Measurements from ENCODE around the gene CTNNA2.

Gene CTNNA2

GRCh38 chr2:80258341-80258740 lies 745.5 kb downstream of the CTNNA2 start:
- H4K20me1 ChIP-seq (ENCODE audit: insufficient read depth, low read length) = no peaks in the 10 kb centered on the region
- H2AFZ ChIP-seq (ENCODE audit: low read depth, low read length) = no peak overlapping the region
- no peaks in the 10 kb centered on the region for H3K27me3 ChIP-seq (ENCODE audit: insufficient read depth, low read length, poor library complexity)
- no peak overlapping the region for H3K4me2 ChIP-seq (ENCODE audit: insufficient read depth, low read length)
- no peak overlapping the region for H3K9ac ChIP-seq (ENCODE audit: low read depth, low read length)
- no peak for ATAC-seq (ENCODE audit: insufficient read depth, low read depth)
- H3K79me2 ChIP-seq (ENCODE audit: insufficient read depth, low read length) = no peaks in the 10 kb centered on the region
- H3K4me1 ChIP-seq (ENCODE audit: insufficient read depth, low read length) = no peaks in the 10 kb centered on the region
- H3K4me3 ChIP-seq (ENCODE audit: low read depth in 1 of 2, low read length in 2 of 2) = no peak overlapping the region
- DNase-seq = no peak
- no peak overlapping the region for H3K27ac ChIP-seq (ENCODE audit: low read length)
- H3K9me3 ChIP-seq (ENCODE audit: insufficient read depth, low read length, severe bottlenecking) = no peaks in the 10 kb centered on the region
- no peaks in the 10 kb centered on the region for H3K36me3 ChIP-seq (ENCODE audit: insufficient read depth, low read length)
- TF ChIP-seq CTCF (IDR thresholded peaks at IDR 0.05; ENCODE audit: borderline replicate concordance, extremely low read depth, low read length, poor library complexity, severe bottlenecking) (no peak), EZH2 (IDR thresholded peaks at IDR 0.05; ENCODE audit: borderline replicate concordance, low read depth, low read length, severe bottlenecking) (no peak)

GRCh38 chr2:80258793-80259192 lies 745.9 kb downstream of the CTNNA2 start:
- no peak overlapping the region for H3K9ac ChIP-seq (ENCODE audit: low read depth, low read length)
- H2AFZ ChIP-seq (ENCODE audit: low read depth, low read length) = no peak overlapping the region
- H3K9me3 ChIP-seq (ENCODE audit: insufficient read depth, low read length, severe bottlenecking) = no peaks in the 10 kb centered on the region

GRCh38 chr2:80259292-80259691 lies 746.4 kb downstream of the CTNNA2 start:
- H2AFZ ChIP-seq (ENCODE audit: low read depth, low read length) = no peak overlapping the region
- H4K20me1 ChIP-seq (ENCODE audit: insufficient read depth, low read length) = no peaks in the 10 kb centered on the region
- H3K4me1 ChIP-seq (ENCODE audit: insufficient read depth, low read length) = no peaks in the 10 kb centered on the region
- no peak for ATAC-seq (ENCODE audit: insufficient read depth, low read depth)
- no peaks in the 10 kb centered on the region for H3K36me3 ChIP-seq (ENCODE audit: insufficient read depth, low read length)
- no peaks in the 10 kb centered on the region for H3K27me3 ChIP-seq (ENCODE audit: insufficient read depth, low read length, poor library complexity)
- no peak for TF ChIP-seq EZH2 (IDR thresholded peaks at IDR 0.05; ENCODE audit: borderline replicate concordance, low read depth, low read length, severe bottlenecking)
- TF ChIP-seq CTCF (IDR thresholded peaks at IDR 0.05; ENCODE audit: borderline replicate concordance, extremely low read depth, low read length, poor library complexity, severe bottlenecking) = no peak
- no peak for DNase-seq
- no peaks in the 10 kb centered on the region for H3K9me3 ChIP-seq (ENCODE audit: insufficient read depth, low read length, severe bottlenecking)
- H3K9ac ChIP-seq (ENCODE audit: low read depth, low read length) = no peak overlapping the region
- H3K79me2 ChIP-seq (ENCODE audit: insufficient read depth, low read length) = no peaks in the 10 kb centered on the region
- no peak overlapping the region for H3K4me2 ChIP-seq (ENCODE audit: insufficient read depth, low read length)
- no peak overlapping the region for H3K4me3 ChIP-seq (ENCODE audit: low read depth in 1 of 2, low read length in 2 of 2)
- H3K27ac ChIP-seq (ENCODE audit: low read length) = no peak overlapping the region

More at GRCh38 chr2:80258793-80259192, 745.9 kb downstream of the CTNNA2 start:
- Histone ChIP-seq H3K27me3 (ENCODE audit: insufficient read depth, low read length, poor library complexity) (no peaks in the 10 kb centered on the region), H3K27ac (ENCODE audit: low read length) (no peak overlapping the region), H3K36me3 (ENCODE audit: insufficient read depth, low read length) (no peaks in the 10 kb centered on the region), H3K4me3 (ENCODE audit: low read depth in 1 of 2, low read length in 2 of 2) (no peak overlapping the region), H4K20me1 (ENCODE audit: insufficient read depth, low read length) (no peaks in the 10 kb centered on the region), H3K4me1 (ENCODE audit: insufficient read depth, low read length) (no peaks in the 10 kb centered on the region), H3K4me2 (ENCODE audit: insufficient read depth, low read length) (no peak overlapping the region), H3K79me2 (ENCODE audit: insufficient read depth, low read length) (no peaks in the 10 kb centered on the region)
- ATAC-seq (ENCODE audit: insufficient read depth, low read depth) = no peak
- no peak for DNase-seq
- no peak for TF ChIP-seq EZH2 (IDR thresholded peaks at IDR 0.05; ENCODE audit: borderline replicate concordance, low read depth, low read length, severe bottlenecking)
- no peak for TF ChIP-seq CTCF (IDR thresholded peaks at IDR 0.05; ENCODE audit: borderline replicate concordance, extremely low read depth, low read length, poor library complexity, severe bottlenecking)

- H3K9me3 ChIP-seq (ENCODE audit: insufficient read depth, low read length, severe bottlenecking) = no peaks in the 10 kb centered on the region
- no peak overlapping the region for H3K9ac ChIP-seq (ENCODE audit: low read depth, low read length)
- no peaks in the 10 kb centered on the region for H3K36me3 ChIP-seq (ENCODE audit: insufficient read depth, low read length)
- no peak overlapping the region for H2AFZ ChIP-seq (ENCODE audit: low read depth, low read length)
- no peaks in the 10 kb centered on the region for H4K20me1 ChIP-seq (ENCODE audit: insufficient read depth, low read length)
- ATAC-seq (ENCODE audit: insufficient read depth, low read depth) (no peak), DNase-seq (no peak)
- H3K4me3 ChIP-seq (ENCODE audit: low read depth in 1 of 2, low read length in 2 of 2) = no peak overlapping the region
- H3K27me3 ChIP-seq (ENCODE audit: insufficient read depth, low read length, poor library complexity) = no peaks in the 10 kb centered on the region
- no peak overlapping the region for H3K27ac ChIP-seq (ENCODE audit: low read length)
- no peaks in the 10 kb centered on the region for H3K4me1 ChIP-seq (ENCODE audit: insufficient read depth, low read length)
- H3K79me2 ChIP-seq (ENCODE audit: insufficient read depth, low read length) = no peaks in the 10 kb centered on the region
- H3K4me2 ChIP-seq (ENCODE audit: insufficient read depth, low read length) = no peak overlapping the region
- TF ChIP-seq EZH2 (IDR thresholded peaks at IDR 0.05; ENCODE audit: borderline replicate concordance, low read depth, low read length, severe bottlenecking) (no peak), CTCF (IDR thresholded peaks at IDR 0.05; ENCODE audit: borderline replicate concordance, extremely low read depth, low read length, poor library complexity, severe bottlenecking) (no peak)
Observed at GRCh38 chr2:80266231-80266630, 753.4 kb downstream of the CTNNA2 start.
